WERI-Rb-1 (cell line): ENCODE measurements around the gene TC2N.
"Not testable (repeated sequence)": the region's sequence is repeated elsewhere in the genome, so short reads cannot be mapped to it uniquely, and the experiment has no call there.

Experiments
- DNase-seq: peaks from one replicate; pipeline ENCODE4 v3.0.0-alpha.2; 2020
- H3K27ac ChIP-seq: fragments of 250-450 bp; sonication (Bioruptor Pico); 2 replicates; pipeline ENCODE4 v1.5.1; 2020; ENCODE audit warnings: mild to moderate bottlenecking, moderate library complexity
- H3K27me3 ChIP-seq: fragments of 250-450 bp; sonication (Bioruptor Pico); 2 replicates; pipeline ENCODE4 v1.5.1; 2021; ENCODE audit warnings: mild to moderate bottlenecking, low read depth, moderate library complexity; ENCODE audit not compliant: insufficient read depth, severe bottlenecking
- H3K36me3 ChIP-seq: fragments of 250-450 bp; sonication (Bioruptor Pico); 2 replicates; pipeline ENCODE4 v1.5.1; 2020; ENCODE audit warnings: mild to moderate bottlenecking, moderate library complexity
- H3K4me3 ChIP-seq: 2 replicates; pipeline ENCODE4 v1.5.1; 2011; ENCODE audit warnings: low read depth, mild to moderate bottlenecking, control low read depth, low read length
- H3K9me3 ChIP-seq: fragments of 250-450 bp; sonication (Bioruptor Pico); 2 replicates; pipeline ENCODE4 v1.5.1; 2021; ENCODE audit warnings: mild to moderate bottlenecking, moderate library complexity; ENCODE audit not compliant: severe bottlenecking
- CTCF ChIP-seq: IDR thresholded peaks from 2 replicates; pipeline ENCODE4 v1.5.1; 2011; ENCODE audit warnings: low read depth, mild to moderate bottlenecking, control low read depth, inconsistent platforms, low read length

Gene TC2N

GRCh38 chr14:91817566-91818325 lies 49.6 kb downstream of the TC2N start:
- no peaks in the 10 kb centered on the region for H3K9me3 ChIP-seq
- H3K27me3 ChIP-seq = no peaks in the 10 kb centered on the region
- H3K36me3 ChIP-seq = no peaks in the 10 kb centered on the region
- no peak overlapping the region for H3K4me3 ChIP-seq
- no peak for DNase-seq
- H3K27ac ChIP-seq = no peak overlapping the region
- TF ChIP-seq CTCF = no peak

DNA sequence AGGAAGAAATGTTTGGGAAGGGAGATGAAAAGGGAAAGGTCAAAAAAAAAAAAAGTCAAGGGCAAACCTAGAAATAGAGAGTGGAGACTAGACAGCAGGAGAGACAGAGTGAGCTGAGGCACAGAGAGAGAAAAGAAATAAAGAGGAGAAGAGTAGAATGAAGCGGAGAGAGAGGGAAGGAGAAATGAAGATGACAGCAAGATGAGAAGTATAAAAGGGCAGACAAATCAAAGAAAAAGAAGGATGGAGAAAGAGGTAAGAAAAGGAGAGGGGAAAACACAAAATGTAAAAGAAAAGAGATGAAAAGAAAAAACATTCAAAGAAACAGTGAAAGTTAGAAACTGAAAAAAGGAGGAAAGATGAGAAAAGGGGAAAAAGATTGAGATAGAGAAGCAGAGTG lies 53.0 kb downstream of the TC2N start:
- TF ChIP-seq CTCF = no peak
- no peak for DNase-seq

GRCh38 chr14:91810699-91811098 lies 56.6 kb downstream of the TC2N start:
- DNase-seq = no peak
- no peaks in the 10 kb centered on the region for H3K27me3 ChIP-seq
- H3K36me3 ChIP-seq = no peaks in the 10 kb centered on the region
- no peak for TF ChIP-seq CTCF
- H3K4me3 ChIP-seq = no peak overlapping the region
- no peaks in the 10 kb centered on the region for H3K9me3 ChIP-seq
- H3K27ac ChIP-seq = no peak overlapping the region

More for the DNA sequence above, 53.0 kb downstream of the TC2N start:
- no peaks in the 10 kb centered on the region for H3K27me3 ChIP-seq
- H3K36me3 ChIP-seq = no peaks in the 10 kb centered on the region
- no peak overlapping the region for H3K4me3 ChIP-seq
- H3K9me3 ChIP-seq = no peaks in the 10 kb centered on the region
- no peak overlapping the region for H3K27ac ChIP-seq

GRCh38 chr14:91806716-91807115 lies 60.6 kb downstream of the TC2N start:
- Histone ChIP-seq H3K27me3 (no peaks in the 10 kb centered on the region), H3K9me3 (no peaks in the 10 kb centered on the region), H3K27ac (no peak overlapping the region), H3K4me3 (no peak overlapping the region), H3K36me3 (no peaks in the 10 kb centered on the region)
- no peak for TF ChIP-seq CTCF
- no peak for DNase-seq

DNA sequence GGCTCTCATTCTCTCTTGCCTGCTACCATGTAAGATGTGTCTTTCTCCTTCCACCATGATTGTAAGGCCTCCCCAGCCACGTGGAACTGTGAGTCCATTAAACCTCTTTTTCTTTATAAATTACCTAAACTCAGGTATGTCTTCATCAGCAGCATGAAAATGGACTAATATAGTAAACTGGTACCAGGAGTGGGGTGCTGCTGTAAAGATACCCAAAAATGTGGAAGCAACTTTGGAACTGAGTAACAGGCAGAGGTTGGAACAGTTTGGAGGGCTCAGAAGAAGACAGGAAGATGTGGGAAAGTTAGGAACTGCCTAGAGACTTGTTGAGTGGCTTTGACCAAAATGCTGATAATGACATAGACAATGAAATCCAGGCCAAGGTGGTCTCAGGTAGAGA lies 61.2 kb downstream of the TC2N start:
- not testable (repeated sequence) for H3K36me3 ChIP-seq, DNase-seq, H3K27me3 ChIP-seq, H3K27ac ChIP-seq, H3K9me3 ChIP-seq, H3K4me3 ChIP-seq

GRCh38 chr14:91805659-91806058 lies 61.7 kb downstream of the TC2N start:
- no peak for DNase-seq
- Histone ChIP-seq H3K9me3 (no peaks in the 10 kb centered on the region), H3K27ac (no peak overlapping the region), H3K4me3 (no peak overlapping the region), H3K36me3 (no peaks in the 10 kb centered on the region), H3K27me3 (no peaks in the 10 kb centered on the region)
- no peak for TF ChIP-seq CTCF
